Testis (tissue), 3 donors: ENCODE results near the gene PAX3. TPM values are rescaled to one million over a fixed set of nuclear protein-coding genes. Genes with fewer than 3 reads are reported as not detected.

ENCODE experiments used
- DNase-seq: peaks from one replicate; pipeline ENCODE4 v3.0.0-alpha.2; 2019
- H3K27ac ChIP-seq, 2 donors: fragments of 200-600 bp; sonication (generic); one replicate each; pipeline ENCODE4 v1.5.1; 2019
- H3K27me3 ChIP-seq: fragments of 200-600 bp; sonication (generic); one replicate; pipeline ENCODE4 v1.5.1; 2019
- H3K36me3 ChIP-seq: fragments of 200-600 bp; sonication (generic); one replicate; pipeline ENCODE4 v1.5.1; 2017; ENCODE audit warnings: low read depth; ENCODE audit errors: missing control alignments
- H3K4me1 ChIP-seq: fragments of 200-600 bp; sonication (generic); one replicate; pipeline ENCODE4 v1.5.1; 2019
- H3K4me3 ChIP-seq, 2 donors: fragments of 200-600 bp; sonication (generic); one replicate each; pipeline ENCODE4 v1.5.1; 2017 to 2019
- H3K9me3 ChIP-seq: fragments of 200-600 bp; sonication (generic); one replicate; pipeline ENCODE4 v1.5.1; 2017
- POLR2A ChIP-seq: fragments of 450-650 bp; IDR thresholded peaks from one replicate; pipeline ENCODE4 v1.6.1; 2017; ENCODE audit warnings: antibody characterized with exemption, mild to moderate bottlenecking, moderate library complexity
- WGBS, 2 donors: methylation state at CpG; one replicate each; pipeline ENCODE4 v1.1.5; 2018; 5-methylcytosine and 5-hydroxymethylcytosine counted together
- intact Hi-C: fragments of 100-400 bp; cut with DNase I; formaldehyde crosslinking; loops from one replicate; pipeline ENCODE4 v1.15.1; 2023; ENCODE audit warnings: low total_unique reads
- polyA plus RNA-seq: library from polyadenylated mRNA; stranded (reverse); fragments of 350-450 nt; fragmentation: Illumina TruSeq; extraction: RNeasy Lipid Tissue Mini Kit (QIAGEN cat#74804); gene quantifications from one replicate; pipeline ENCODE4 v1.2.3, GENCODE V29; 2014; ENCODE audit warnings: low read depth, low replicate concordance; ENCODE audit not compliant: insufficient read depth
- total RNA-seq, 2 donors: library from RNA; depleted of rRNA; stranded (reverse); fragments of >200 nt; gene quantifications; one replicate each; pipeline ENCODE4 v1.2.3, GENCODE V29; 2016
- TF ChIP-seq, protein P1 (sequence below), 3 experiments: fragments of 450-650 bp in 2 of 3; fragments of 200-600 bp in 1 of 3; sonication (generic) in 1 of 3; IDR thresholded peaks; one replicate each; pipeline ENCODE4 v1.5.1; 2016 to 2019; ENCODE audit warnings: antibody characterized with exemption in 3 of 3, mild to moderate bottlenecking in 2 of 3, moderate library complexity in 1 of 3

The PAX3 gene
- total and polyA plus RNA-seq, 3 donors from 2014 or later: 4.8 to 6.0 (median 4.9) TPM

DNA sequence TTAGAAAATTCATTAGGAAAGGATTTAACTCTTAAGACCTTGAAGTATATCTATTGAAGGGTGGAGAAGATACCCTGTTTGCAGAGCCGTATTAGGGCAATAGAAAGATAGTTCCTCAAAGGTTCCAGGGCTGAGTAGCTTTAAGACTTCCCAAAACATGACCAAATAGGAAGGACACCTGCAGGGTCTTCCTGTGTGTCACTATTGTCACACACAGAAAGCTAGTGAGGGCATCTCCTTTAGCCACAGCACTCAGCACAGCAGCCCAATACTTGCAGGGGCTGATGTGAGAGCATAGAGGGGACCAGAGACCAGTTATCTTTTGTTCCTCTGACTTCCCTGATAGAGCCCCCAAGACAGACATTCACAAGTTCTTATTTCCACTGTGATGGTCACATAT lies 93.7 kb downstream of the PAX3 start:
- Histone ChIP-seq H3K27me3 (no peaks in the 10 kb centered on the region), H3K4me1 (no peaks in the 10 kb centered on the region), H3K36me3 (no peaks in the 10 kb centered on the region), H3K4me3 (no peak overlapping the region), H3K27ac (no peak overlapping the region), H3K9me3 (no peaks in the 10 kb centered on the region)
- DNase-seq: no peak
- WGBS, 2 donors: 61 to 65% methylated on average over 1 of the region's 1 CpG
- TF ChIP-seq, protein P1, sequence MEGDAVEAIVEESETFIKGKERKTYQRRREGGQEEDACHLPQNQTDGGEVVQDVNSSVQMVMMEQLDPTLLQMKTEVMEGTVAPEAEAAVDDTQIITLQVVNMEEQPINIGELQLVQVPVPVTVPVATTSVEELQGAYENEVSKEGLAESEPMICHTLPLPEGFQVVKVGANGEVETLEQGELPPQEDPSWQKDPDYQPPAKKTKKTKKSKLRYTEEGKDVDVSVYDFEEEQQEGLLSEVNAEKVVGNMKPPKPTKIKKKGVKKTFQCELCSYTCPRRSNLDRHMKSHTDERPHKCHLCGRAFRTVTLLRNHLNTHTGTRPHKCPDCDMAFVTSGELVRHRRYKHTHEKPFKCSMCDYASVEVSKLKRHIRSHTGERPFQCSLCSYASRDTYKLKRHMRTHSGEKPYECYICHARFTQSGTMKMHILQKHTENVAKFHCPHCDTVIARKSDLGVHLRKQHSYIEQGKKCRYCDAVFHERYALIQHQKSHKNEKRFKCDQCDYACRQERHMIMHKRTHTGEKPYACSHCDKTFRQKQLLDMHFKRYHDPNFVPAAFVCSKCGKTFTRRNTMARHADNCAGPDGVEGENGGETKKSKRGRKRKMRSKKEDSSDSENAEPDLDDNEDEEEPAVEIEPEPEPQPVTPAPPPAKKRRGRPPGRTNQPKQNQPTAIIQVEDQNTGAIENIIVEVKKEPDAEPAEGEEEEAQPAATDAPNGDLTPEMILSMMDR (IDR thresholded peaks at IDR 0.05): no peak
- intact Hi-C loops: no loop called here

DNA sequence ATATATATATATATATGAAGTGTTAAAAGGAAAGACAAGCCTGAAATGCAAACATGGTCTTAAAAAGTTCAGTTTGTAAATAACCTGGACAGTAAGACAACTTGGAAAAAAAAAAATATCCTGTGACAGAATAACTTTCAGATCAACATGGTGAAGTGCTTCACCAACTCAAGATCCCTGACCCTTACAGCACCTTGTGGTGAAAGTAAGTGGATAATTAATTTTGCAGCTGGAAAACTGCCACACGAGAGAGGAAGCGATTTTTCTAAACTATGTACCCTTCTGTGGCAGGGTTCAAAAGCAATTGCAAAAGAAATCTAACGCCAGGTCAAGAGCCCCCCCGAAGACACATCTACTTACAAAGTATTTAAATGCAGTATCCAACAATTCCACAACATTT lies 95.8 kb downstream of the PAX3 start:
- Histone ChIP-seq H3K27me3 (no peaks in the 10 kb centered on the region), H3K4me3 (no peak overlapping the region), H3K36me3 (no peaks in the 10 kb centered on the region), H3K9me3 (no peaks in the 10 kb centered on the region), H3K27ac (no peak overlapping the region), H3K4me1 (no peaks in the 10 kb centered on the region)
- no peak for DNase-seq
- TF ChIP-seq POLR2A: no peak
- TF ChIP-seq, protein P1 (IDR thresholded peaks at IDR 0.05): no peak
- WGBS, 2 donors: 53 to 68% methylated on average over 4 of the region's 4 CpGs
- intact Hi-C loops: no loop called here

DNA sequence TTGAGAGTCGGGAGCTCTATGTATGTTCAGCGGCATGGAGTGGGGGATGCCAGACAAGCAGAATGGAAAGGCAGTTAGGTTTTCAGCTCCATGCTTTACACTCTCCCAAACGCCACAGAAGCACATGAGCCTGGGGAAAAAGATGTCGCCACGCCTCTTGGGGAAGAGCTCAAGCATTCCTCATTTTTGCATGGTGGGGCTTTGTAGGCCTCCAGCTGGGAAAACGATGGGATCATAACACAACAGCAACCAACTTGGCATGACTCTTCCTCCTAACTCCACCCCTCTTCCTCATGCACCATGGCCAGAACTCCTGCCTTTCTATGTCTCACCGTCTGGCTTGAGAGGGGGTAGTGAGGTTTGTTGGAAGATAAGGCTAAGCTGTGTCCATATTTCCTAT lies 102.6 kb downstream of the PAX3 start:
- no peaks in the 10 kb centered on the region for H3K27me3 ChIP-seq
- no peak overlapping the region for H3K27ac ChIP-seq
- no peaks in the 10 kb centered on the region for H3K9me3 ChIP-seq
- no peaks in the 10 kb centered on the region for H3K4me1 ChIP-seq
- intact Hi-C loops: no loop called here
- no peak for DNase-seq
- WGBS, 2 donors: 76 to 81% methylated on average over 7 of the region's 7 CpGs
- H3K4me3 ChIP-seq: no peak overlapping the region
- H3K36me3 ChIP-seq: no peaks in the 10 kb centered on the region
- TF ChIP-seq, protein P1 (IDR thresholded peaks at IDR 0.05): no peak
- no peak for TF ChIP-seq POLR2A

DNA sequence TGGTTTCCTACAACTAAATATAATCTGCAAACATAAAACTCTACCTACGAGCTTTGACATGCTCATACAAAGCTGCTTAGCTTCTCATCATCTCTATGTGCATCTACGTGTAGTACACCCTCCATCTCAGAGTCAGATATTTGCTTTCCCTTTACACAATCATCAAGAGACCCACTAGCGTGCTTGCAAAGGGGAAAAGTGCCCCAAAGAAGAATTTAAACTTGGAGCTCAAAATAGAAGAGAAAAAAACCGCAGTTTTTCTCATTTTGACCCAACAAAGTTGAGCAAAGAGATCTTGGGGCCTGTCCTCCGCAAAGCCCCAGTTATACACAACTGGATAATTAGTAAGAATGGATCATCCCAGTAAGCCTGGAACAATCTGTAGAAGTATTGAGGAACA lies 104.1 kb downstream of the PAX3 start:
- no peak for DNase-seq
- Histone ChIP-seq H3K4me3 (no peak overlapping the region), H3K27me3 (no peaks in the 10 kb centered on the region), H3K4me1 (no peaks in the 10 kb centered on the region), H3K27ac (no peak overlapping the region), H3K36me3 (no peaks in the 10 kb centered on the region), H3K9me3 (no peaks in the 10 kb centered on the region)
- WGBS, 2 donors: 73 to 83% methylated on average over 5 of the region's 5 CpGs
- no peak for TF ChIP-seq POLR2A
- TF ChIP-seq, protein P1 (IDR thresholded peaks at IDR 0.05): no peak
- intact Hi-C loops: no loop called here

DNA sequence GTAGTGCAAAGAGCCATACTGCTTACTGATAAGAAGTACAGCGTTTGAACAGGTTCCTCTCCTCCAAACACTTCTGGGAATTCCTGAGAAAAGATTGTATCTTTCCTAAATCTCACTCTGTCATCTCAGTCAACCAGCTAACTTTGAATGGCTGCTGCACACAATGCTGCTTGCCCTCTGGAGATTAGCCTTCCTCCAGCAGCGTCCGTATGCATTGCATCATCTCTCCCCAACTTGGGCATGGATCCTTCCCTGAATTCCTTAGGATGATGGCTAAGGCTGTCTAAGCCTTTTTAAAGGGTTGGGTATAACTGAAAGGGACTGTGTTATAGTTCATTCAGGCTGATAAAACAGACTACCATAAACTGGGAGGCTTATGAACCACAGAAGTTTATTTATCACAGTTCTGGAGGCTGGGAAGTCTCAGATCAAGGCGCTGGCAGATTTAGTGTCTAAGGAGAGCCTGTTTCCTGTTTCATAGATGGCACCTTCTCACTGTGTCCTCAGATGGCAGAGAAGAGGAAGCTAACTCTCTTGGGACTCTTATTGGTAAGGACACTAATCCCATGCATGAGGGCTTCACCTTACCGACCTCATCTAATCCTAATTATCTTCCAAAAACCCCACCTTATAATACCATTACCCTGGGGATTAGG lies 105.3 kb downstream of the PAX3 start:
- WGBS, 2 donors: 64 to 68% methylated on average over 5 of the region's 5 CpGs
- no peak for DNase-seq
- H3K36me3 ChIP-seq: no peaks in the 10 kb centered on the region
- intact Hi-C loops: no loop called here
- H3K27ac ChIP-seq: no peak overlapping the region
- no peaks in the 10 kb centered on the region for H3K4me1 ChIP-seq
- H3K9me3 ChIP-seq: no peaks in the 10 kb centered on the region
- no peak overlapping the region for H3K4me3 ChIP-seq
- no peaks in the 10 kb centered on the region for H3K27me3 ChIP-seq
- TF ChIP-seq POLR2A: no peak
- TF ChIP-seq, protein P1 (IDR thresholded peaks at IDR 0.05): no peak
